ENCODE results near the gene RAB6B. TPM values are rescaled to one million over a fixed set of nuclear protein-coding genes. Genes with fewer than 3 reads are reported as not detected.

The RAB6B gene
- total RNA-seq, 2 donors from 2014 or later = 2.2 to 3.0 TPM

- H3K4me1 Mint-ChIP-seq = peaks cover 6% of the 10 kb centered on the region
- no peaks in the 10 kb centered on the region for H3K36me3 Mint-ChIP-seq (ENCODE audit: low read depth)
- Histone ChIP-seq H3K36me3 (ENCODE audit: control insufficient read depth, insufficient read depth, low read length) (no peaks in the 10 kb centered on the region), H3K27ac (ENCODE audit: low read depth, low read length) (no peak overlapping the region), H3K27me3 (ENCODE audit: control insufficient read depth, insufficient read depth, low read length, poor library complexity, severe bottlenecking) (peaks cover 18% of the 10 kb centered on the region), H3K4me1 (ENCODE audit: control insufficient read depth, insufficient read depth, low read length) (no peaks in the 10 kb centered on the region), H3K4me3 (ENCODE audit: low read length) (no peak overlapping the region), H3K9ac (ENCODE audit: extremely low read depth, low read length, poor library complexity, severe bottlenecking) (no peak overlapping the region), H3K9me3 (ENCODE audit: control insufficient read depth, low read length) (no peaks in the 10 kb centered on the region)
- H3K27me3 Mint-ChIP-seq (ENCODE audit: insufficient read depth) = peaks cover 34% of the 10 kb centered on the region
- no peak overlapping the region for H3K27ac Mint-ChIP-seq
- DNase-seq = no peak
- TF ChIP-seq CTCF (conservative IDR thresholded peaks at IDR 0.05) = no peak
- WGBS, 2 experiments (ENCODE audit: insufficient coverage in 1 of 2, insufficient read length in 1 of 2) = 97 to 98% methylated on average over 8 of the region's 8 CpGs
- H3K9me3 Mint-ChIP-seq = no peaks in the 10 kb centered on the region
- H3K4me3 Mint-ChIP-seq = no peak overlapping the region
Measured at GRCh38 chr3:133851931-133852330, 43.8 kb downstream of the RAB6B start.

GRCh38 chr3:133851266-133851906, 44.3 kb downstream of the RAB6B start:
- TF ChIP-seq CTCF (conservative IDR thresholded peaks at IDR 0.05) = no peak
- Mint-ChIP-seq H3K36me3 (ENCODE audit: low read depth) (no peaks in the 10 kb centered on the region), H3K4me3 (no peak overlapping the region), H3K27me3 (ENCODE audit: insufficient read depth) (peaks cover 36% of the 10 kb centered on the region), H3K9me3 (no peaks in the 10 kb centered on the region), H3K27ac (no peak overlapping the region), H3K4me1 (peaks cover 6% of the 10 kb centered on the region)
- peaks cover 24% of the 10 kb centered on the region for H3K27me3 ChIP-seq (ENCODE audit: control insufficient read depth, insufficient read depth, low read length, poor library complexity, severe bottlenecking)
- H3K27ac ChIP-seq (ENCODE audit: low read depth, low read length) = no peak overlapping the region
- WGBS, 2 experiments (ENCODE audit: insufficient coverage in 1 of 2, insufficient read length in 1 of 2) = 80 to 92% methylated on average over 4 to 5 of the region's 5 CpGs
- no peaks in the 10 kb centered on the region for H3K4me1 ChIP-seq (ENCODE audit: control insufficient read depth, insufficient read depth, low read length)
- H3K36me3 ChIP-seq (ENCODE audit: control insufficient read depth, insufficient read depth, low read length) = no peaks in the 10 kb centered on the region
- DNase-seq = no peak
- no peaks in the 10 kb centered on the region for H3K9me3 ChIP-seq (ENCODE audit: control insufficient read depth, low read length)
- H3K4me3 ChIP-seq (ENCODE audit: low read length) = no peak overlapping the region
- no peak overlapping the region for H3K9ac ChIP-seq (ENCODE audit: extremely low read depth, low read length, poor library complexity, severe bottlenecking)

GRCh38 chr3:133850034-133850433, 45.6 kb downstream of the RAB6B start:
- WGBS, 2 experiments (ENCODE audit: insufficient coverage in 1 of 2, insufficient read length in 1 of 2) = 88% methylated on average over 1 of the region's 1 CpG; no CpG with 5 or more reads in 1 of the 2 experiments
- Histone ChIP-seq H3K27ac (ENCODE audit: low read depth, low read length) (no peak overlapping the region), H3K36me3 (ENCODE audit: control insufficient read depth, insufficient read depth, low read length) (no peaks in the 10 kb centered on the region), H3K9me3 (ENCODE audit: control insufficient read depth, low read length) (no peaks in the 10 kb centered on the region), H3K9ac (ENCODE audit: extremely low read depth, low read length, poor library complexity, severe bottlenecking) (no peak overlapping the region), H3K27me3 (ENCODE audit: control insufficient read depth, insufficient read depth, low read length, poor library complexity, severe bottlenecking) (peaks cover 24% of the 10 kb centered on the region), H3K4me1 (ENCODE audit: control insufficient read depth, insufficient read depth, low read length) (no peaks in the 10 kb centered on the region), H3K4me3 (ENCODE audit: low read length) (no peak overlapping the region)
- no peak overlapping the region for H3K27ac Mint-ChIP-seq
- H3K9me3 Mint-ChIP-seq = no peaks in the 10 kb centered on the region
- TF ChIP-seq CTCF (conservative IDR thresholded peaks at IDR 0.05) = no peak
- no peak for DNase-seq
- H3K36me3 Mint-ChIP-seq (ENCODE audit: low read depth) = no peaks in the 10 kb centered on the region
- H3K4me1 Mint-ChIP-seq = peaks cover 9% of the 10 kb centered on the region
- no peak overlapping the region for H3K4me3 Mint-ChIP-seq
- H3K27me3 Mint-ChIP-seq (ENCODE audit: insufficient read depth) = peaks cover 37% of the 10 kb centered on the region

Data from endodermal cell (in vitro differentiated cells).